SU-DHL-6 (cell line): Measurements from ENCODE around the gene TBC1D8.

Source experiments
- H2AFZ ChIP-seq: fragments of 200-600 bp; sonication (generic); 2 replicates; pipeline ENCODE4 v1.6.1; 2014; ENCODE audit warnings: low read depth, mild to moderate bottlenecking, moderate library complexity, mixed read lengths, antibody characterized with exemption, low read length; ENCODE audit not compliant: severe bottlenecking
- H3F3A ChIP-seq: fragments of 200-600 bp; shearing (Covaris generic); 2 replicates; pipeline ENCODE4 v1.6.0; 2016; ENCODE audit warnings: antibody characterized with exemption, mild to moderate bottlenecking; ENCODE audit not compliant: insufficient read depth
- H3K27ac ChIP-seq: fragments of 200-600 bp; sonication (generic); 2 replicates; pipeline ENCODE4 v1.5.1; 2016; ENCODE audit warnings: low read depth, mild to moderate bottlenecking, low read length, moderate library complexity, mixed read lengths
- H3K27me3 ChIP-seq: fragments of 200-600 bp; sonication (generic), shearing (Covaris generic); 2 replicates; pipeline ENCODE4 v1.6.0; 2014; ENCODE audit warnings: mild to moderate bottlenecking, low read length
- H3K36me3 ChIP-seq: fragments of 200-600 bp; sonication (generic); 2 replicates; pipeline ENCODE4 v1.6.1; 2014; ENCODE audit warnings: mild to moderate bottlenecking, low read length, mixed read lengths
- H3K4me2 ChIP-seq: fragments of 300-600, 200-600 bp; shearing (Covaris generic), sonication (generic); 2 replicates; pipeline ENCODE4 v1.6.0; 2014; ENCODE audit warnings: low read length, low read depth, mild to moderate bottlenecking; ENCODE audit not compliant: poor library complexity, severe bottlenecking
- H3K4me3 ChIP-seq: fragments of 200-600 bp; sonication (generic); 2 replicates; pipeline ENCODE4 v1.5.1; 2014; ENCODE audit warnings: antibody characterized with exemption, low read length, mild to moderate bottlenecking, mixed read lengths; ENCODE audit not compliant: insufficient read depth, poor library complexity, severe bottlenecking
- H3K79me2 ChIP-seq: fragments of 200-600 bp; sonication (generic); 2 replicates; pipeline ENCODE4 v1.6.1; 2014; ENCODE audit warnings: mild to moderate bottlenecking, low read length, moderate library complexity; ENCODE audit not compliant: insufficient read depth
- H3K9ac ChIP-seq: fragments of 200-600 bp; sonication (generic); 2 replicates; pipeline ENCODE4 v1.7.0; 2014; ENCODE audit warnings: mild to moderate bottlenecking, low read length
- H3K9me2 ChIP-seq: fragments of 200-600 bp; sonication (generic); replicated peaks from 2 replicates; pipeline ENCODE4 v1.6.1; 2014; ENCODE audit warnings: low read length; ENCODE audit not compliant: insufficient read depth
- H3K9me3 ChIP-seq: fragments of 200-600 bp; sonication (generic); 2 replicates; pipeline ENCODE4 v1.6.1; 2014; ENCODE audit warnings: low read length, mixed read lengths; ENCODE audit not compliant: insufficient read depth
- H4K20me1 ChIP-seq: fragments of 200-600 bp; sonication (generic); 2 replicates; pipeline ENCODE4 v1.6.1; 2014; ENCODE audit warnings: low read depth, mild to moderate bottlenecking, antibody characterized with exemption, low read length, moderate library complexity, mixed read lengths
- EZH2phosphoT487 ChIP-seq: fragments of 200-600 bp; sonication (generic), shearing (Covaris generic); conservative IDR thresholded peaks from 2 replicates; pipeline ENCODE4 v1.6.1; 2018; ENCODE audit warnings: mild to moderate bottlenecking, antibody characterized with exemption, low read length, moderate library complexity, mixed read lengths
- TF ChIP-seq, protein P1 (sequence below): fragments of 200-600 bp; sonication (generic); IDR thresholded peaks from one replicate; pipeline ENCODE4 v1.5.1; 2017; ENCODE audit warnings: antibody characterized with exemption, mild to moderate bottlenecking, low read length, moderate library complexity; ENCODE audit not compliant: insufficient read depth, poor library complexity, severe bottlenecking

Gene TBC1D8

GRCh38 chr2:101025561-101025960 is 125.6 kb downstream of the TBC1D8 start:
- Histone ChIP-seq H3K27ac (no peak overlapping the region), H2AFZ (no peak overlapping the region), H3K27me3 (no peaks in the 10 kb centered on the region), H3K4me3 (no peak overlapping the region), H3K79me2 (no peaks in the 10 kb centered on the region), H3K9me2 (no peaks in the 10 kb centered on the region), H3K9me3 (no peaks in the 10 kb centered on the region), H3K4me2 (no peak overlapping the region), H3K9ac (no peak overlapping the region), H4K20me1 (no peaks in the 10 kb centered on the region), H3F3A (no peaks in the 10 kb centered on the region), H3K36me3 (no peaks in the 10 kb centered on the region)
- no peak for TF ChIP-seq EZH2phosphoT487
- TF ChIP-seq, protein P1, sequence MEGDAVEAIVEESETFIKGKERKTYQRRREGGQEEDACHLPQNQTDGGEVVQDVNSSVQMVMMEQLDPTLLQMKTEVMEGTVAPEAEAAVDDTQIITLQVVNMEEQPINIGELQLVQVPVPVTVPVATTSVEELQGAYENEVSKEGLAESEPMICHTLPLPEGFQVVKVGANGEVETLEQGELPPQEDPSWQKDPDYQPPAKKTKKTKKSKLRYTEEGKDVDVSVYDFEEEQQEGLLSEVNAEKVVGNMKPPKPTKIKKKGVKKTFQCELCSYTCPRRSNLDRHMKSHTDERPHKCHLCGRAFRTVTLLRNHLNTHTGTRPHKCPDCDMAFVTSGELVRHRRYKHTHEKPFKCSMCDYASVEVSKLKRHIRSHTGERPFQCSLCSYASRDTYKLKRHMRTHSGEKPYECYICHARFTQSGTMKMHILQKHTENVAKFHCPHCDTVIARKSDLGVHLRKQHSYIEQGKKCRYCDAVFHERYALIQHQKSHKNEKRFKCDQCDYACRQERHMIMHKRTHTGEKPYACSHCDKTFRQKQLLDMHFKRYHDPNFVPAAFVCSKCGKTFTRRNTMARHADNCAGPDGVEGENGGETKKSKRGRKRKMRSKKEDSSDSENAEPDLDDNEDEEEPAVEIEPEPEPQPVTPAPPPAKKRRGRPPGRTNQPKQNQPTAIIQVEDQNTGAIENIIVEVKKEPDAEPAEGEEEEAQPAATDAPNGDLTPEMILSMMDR = no peak

DNA sequence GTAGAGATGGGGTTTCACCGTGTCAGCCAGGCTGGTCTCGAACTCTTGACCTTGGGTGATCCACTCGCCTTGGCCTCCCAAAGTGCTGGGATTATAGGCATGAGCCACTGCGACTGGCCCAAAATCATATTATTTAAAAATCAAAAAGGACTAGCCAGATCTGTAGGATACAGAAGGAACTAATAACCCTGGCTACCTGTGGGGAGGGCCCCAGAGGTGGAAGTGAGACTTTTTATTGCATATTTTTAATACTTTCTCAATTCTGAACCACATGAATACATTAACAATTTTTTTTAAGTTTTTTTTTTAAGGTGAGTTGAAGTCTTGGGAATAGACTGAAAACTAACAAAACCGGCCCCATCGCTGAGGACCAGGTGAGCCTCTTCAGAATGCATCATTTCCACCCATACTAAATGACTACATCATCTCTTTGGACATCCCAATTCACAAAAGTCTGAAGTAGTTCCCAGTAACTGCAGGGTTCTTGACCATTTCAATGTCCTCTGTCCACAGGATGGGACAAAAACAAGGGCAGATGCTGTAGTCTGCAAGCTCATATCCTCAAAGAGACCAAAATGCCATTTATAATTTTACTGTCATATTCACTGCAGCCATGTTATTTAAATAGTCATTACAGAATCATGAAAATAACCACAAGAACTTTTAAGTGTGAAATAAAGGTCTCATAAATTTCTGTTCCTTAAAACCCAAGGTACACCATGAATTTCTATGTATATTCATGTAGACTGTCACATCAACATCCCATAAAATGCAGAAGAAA is 127.7 kb downstream of the TBC1D8 start:
- TF ChIP-seq EZH2phosphoT487 = no peak
- TF ChIP-seq, protein P1 = no peak
- Histone ChIP-seq H3K9ac (no peak overlapping the region), H3K4me3 (no peak overlapping the region), H3F3A (no peaks in the 10 kb centered on the region), H4K20me1 (no peaks in the 10 kb centered on the region), H2AFZ (no peak overlapping the region), H3K79me2 (no peaks in the 10 kb centered on the region), H3K27me3 (no peaks in the 10 kb centered on the region), H3K9me2 (no peaks in the 10 kb centered on the region), H3K36me3 (no peaks in the 10 kb centered on the region), H3K9me3 (no peaks in the 10 kb centered on the region), H3K4me2 (no peak overlapping the region), H3K27ac (no peak overlapping the region)

- H3K4me2 ChIP-seq = no peak overlapping the region
- no peaks in the 10 kb centered on the region for H4K20me1 ChIP-seq
- H3K36me3 ChIP-seq = no peaks in the 10 kb centered on the region
- no peak overlapping the region for H3K9ac ChIP-seq
- no peak overlapping the region for H3K27ac ChIP-seq
- no peaks in the 10 kb centered on the region for H3K27me3 ChIP-seq
- H3K79me2 ChIP-seq = no peaks in the 10 kb centered on the region
- H3K9me2 ChIP-seq = no peaks in the 10 kb centered on the region
- H3K4me3 ChIP-seq = no peak overlapping the region
- H3F3A ChIP-seq = no peaks in the 10 kb centered on the region
- H3K9me3 ChIP-seq = no peaks in the 10 kb centered on the region
- H2AFZ ChIP-seq = no peak overlapping the region
- TF ChIP-seq, protein P1 = no peak
- TF ChIP-seq EZH2phosphoT487 = no peak
Measured at GRCh38 chr2:101022221-101022620, 129.0 kb downstream of the TBC1D8 start.
